Spleen (tissue), 7 donors: ENCODE measurements around the gene NECTIN1.

Source experiments
- CTCF ChIP-seq, 11 experiments: fragments of 200-600 bp in 7 of 11; fragments of 450-650 bp in 4 of 11; sonication (generic) in 4 of 11; IDR thresholded peaks in 8 of 11; conservative IDR thresholded peaks in 3 of 11; 1 replicate in 7 of 11; 2 replicates in 4 of 11; pipeline versions ENCODE4 v1.4.0 to v1.8.0; 2016 to 2021; ENCODE audit warnings: antibody characterized with exemption in 11 of 11, inconsistent platforms in 4 of 11, mild to moderate bottlenecking in 1 of 11
- POLR2AphosphoS5 ChIP-seq, 3 donors: sonication (generic); formaldehyde crosslinking; IDR thresholded peaks; one replicate each; pipeline ENCODE4 v1.5.1; 2017; ENCODE audit warnings: antibody characterized with exemption in 3 of 3
- donor health status: DM: no; HTN: no; CAD: no; lungs with moderate emphysema.
- donor health status: DM: no; HTN: no; CAD: no.
- donor health status: DM: no; HTN: no; CAD: no.

- TF ChIP-seq POLR2AphosphoS5 (IDR thresholded peaks at IDR 0.05) (no peak), CTCF (IDR thresholded peaks at IDR 0.05 in 8 of 11, conservative IDR thresholded peaks at IDR 0.05 in 3 of 11) (no peak)
Measured at GRCh38 chr11:119700536-119701346, 28.3 kb downstream of the NECTIN1 start.
